OCI-LY1 (cell line): Measurements from ENCODE around the gene RRM2.

Source experiments
- H2AFZ ChIP-seq: fragments of 200-600 bp; sonication (generic), shearing (Covaris generic); 2 replicates; pipeline ENCODE4 v1.6.0; 2014; ENCODE audit warnings: antibody characterized with exemption, mild to moderate bottlenecking, low read length
- H3F3A ChIP-seq: fragments of 200-600 bp; sonication (generic), shearing (Covaris generic); 2 replicates; pipeline ENCODE4 v1.6.0; 2014; ENCODE audit warnings: mild to moderate bottlenecking, antibody characterized with exemption, low read length, moderate library complexity; ENCODE audit not compliant: insufficient read depth
- H3K27ac ChIP-seq: fragments of 200-600 bp; sonication (generic); 2 replicates; pipeline ENCODE4 v1.5.1; 2014; ENCODE audit warnings: low read length, mixed run types, mild to moderate bottlenecking, low read depth; ENCODE audit not compliant: poor library complexity, severe bottlenecking
- H3K27me3 ChIP-seq: fragments of 200-600 bp; sonication (generic); 2 replicates; pipeline ENCODE4 v1.6.0; 2014; ENCODE audit warnings: antibody characterized with exemption, mild to moderate bottlenecking, low read length, moderate library complexity; ENCODE audit not compliant: insufficient read depth
- H3K36me3 ChIP-seq: fragments of 200-600 bp; sonication (generic); 2 replicates; pipeline ENCODE4 v1.6.1; 2014; ENCODE audit warnings: mild to moderate bottlenecking, antibody characterized with exemption, low read length, moderate library complexity, mixed read lengths; ENCODE audit not compliant: insufficient read depth
- H3K4me1 ChIP-seq: fragments of 200-600 bp; sonication (generic); 2 replicates; pipeline ENCODE4 v1.5.1; 2014; ENCODE audit warnings: mild to moderate bottlenecking, low read length, moderate library complexity; ENCODE audit not compliant: insufficient read depth, severe bottlenecking
- H3K4me2 ChIP-seq: fragments of 200-600 bp; sonication (generic), shearing (Covaris generic); 2 replicates; pipeline ENCODE4 v1.6.1; 2014; ENCODE audit warnings: low read length
- H3K4me3 ChIP-seq: fragments of 200-600 bp; sonication (generic); 2 replicates; pipeline ENCODE4 v1.5.1; 2014; ENCODE audit warnings: low read length, low read depth, mild to moderate bottlenecking, mixed read lengths; ENCODE audit not compliant: poor library complexity, severe bottlenecking
- H3K79me2 ChIP-seq: fragments of 200-600 bp; shearing (Covaris generic); 2 replicates; pipeline ENCODE4 v1.6.1; 2016; ENCODE audit warnings: mixed run types, low read length, mixed read lengths; ENCODE audit not compliant: insufficient read depth
- H3K9ac ChIP-seq: fragments of 200-600 bp; sonication (generic), shearing (Covaris generic); 2 replicates; pipeline ENCODE4 v1.6.1; 2014; ENCODE audit warnings: mild to moderate bottlenecking, low read length, mixed read lengths
- H3K9me2 ChIP-seq: fragments of 200-600 bp; sonication (generic), shearing (Covaris generic); 2 replicates; pipeline ENCODE4 v1.6.1; 2014; ENCODE audit warnings: low read depth, mild to moderate bottlenecking, low read length, mixed read lengths
- H3K9me3 ChIP-seq: fragments of 200-600 bp; shearing (Covaris generic); 2 replicates; pipeline ENCODE4 v1.6.1; 2014; ENCODE audit warnings: low read length, mixed read lengths
- H4K20me1 ChIP-seq: fragments of 200-600 bp; sonication (generic), shearing (Covaris generic); 2 replicates; pipeline ENCODE4 v1.6.0; 2016; ENCODE audit warnings: mild to moderate bottlenecking, low read length; ENCODE audit not compliant: insufficient read depth
- CTCF ChIP-seq: fragments of 200-600 bp; sonication (generic), shearing (Covaris generic); IDR thresholded peaks from 2 replicates; pipeline ENCODE4 v1.5.1; 2017; ENCODE audit warnings: mild to moderate bottlenecking, antibody characterized with exemption, low read length, moderate library complexity, mixed read lengths
- EZH2 ChIP-seq: fragments of 200-600 bp; sonication (generic), shearing (Covaris generic); IDR thresholded peaks from 2 replicates; pipeline ENCODE4 v1.8.0; 2017; ENCODE audit warnings: borderline replicate concordance, mixed run types, mild to moderate bottlenecking, antibody characterized with exemption, low read length, moderate library complexity, mixed read lengths

The RRM2 gene

DNA sequence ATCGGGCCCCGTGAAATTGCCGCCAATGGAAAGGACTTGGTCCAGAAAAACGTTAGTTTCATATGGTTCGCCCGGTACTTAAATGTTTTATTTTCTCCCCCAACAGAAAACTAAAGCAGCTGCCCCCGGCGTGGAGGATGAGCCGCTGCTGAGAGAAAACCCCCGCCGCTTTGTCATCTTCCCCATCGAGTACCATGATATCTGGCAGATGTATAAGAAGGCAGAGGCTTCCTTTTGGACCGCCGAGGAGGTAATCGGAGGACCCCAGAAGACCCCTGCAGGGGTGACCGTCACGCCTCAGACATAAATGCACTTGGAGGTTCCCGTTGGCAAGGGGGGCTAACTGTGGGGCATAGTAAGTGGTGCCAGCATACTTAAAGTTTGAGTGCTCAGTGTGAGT, 742 bp downstream of the RRM2 start:
- Histone ChIP-seq H3K4me1 (peaks cover 55% of the 10 kb centered on the region), H3K4me2 (peak overlapping the region; percentile 94), H2AFZ (no peak overlapping the region), H3K79me2 (peaks cover 40% of the 10 kb centered on the region), H3K9ac (peak overlapping the region; percentile 96), H3K9me2 (no peaks in the 10 kb centered on the region), H3K27me3 (no peaks in the 10 kb centered on the region), H3K4me3 (peak overlapping the region; percentile 94), H3F3A (no peaks in the 10 kb centered on the region), H3K9me3 (no peaks in the 10 kb centered on the region), H3K27ac (peak overlapping the region; percentile 89), H3K36me3 (peaks cover 61% of the 10 kb centered on the region), H4K20me1 (no peaks in the 10 kb centered on the region)
- TF ChIP-seq CTCF, result no peak
- no peak for TF ChIP-seq EZH2

DNA sequence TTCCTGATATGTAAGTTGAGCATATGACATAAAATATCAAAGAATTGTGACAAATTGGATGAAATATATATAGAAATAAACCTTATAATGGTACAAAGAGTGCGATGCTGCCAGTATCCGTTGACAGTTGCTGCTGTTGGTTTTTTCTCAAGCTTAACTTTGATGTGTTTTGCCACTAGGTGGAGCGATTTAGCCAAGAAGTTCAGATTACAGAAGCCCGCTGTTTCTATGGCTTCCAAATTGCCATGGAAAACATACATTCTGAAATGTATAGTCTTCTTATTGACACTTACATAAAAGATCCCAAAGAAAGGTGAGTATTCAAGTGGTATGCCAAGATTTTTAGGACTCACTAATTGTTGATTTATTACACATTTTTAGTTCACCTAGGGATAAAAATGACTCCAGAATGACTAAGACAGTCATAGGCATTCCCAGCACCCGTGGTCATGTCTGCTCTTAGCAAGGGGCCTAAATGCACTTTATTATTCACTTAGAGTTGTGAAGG, 2.1 kb downstream of the RRM2 start:
- Histone ChIP-seq H3K9ac (peak overlapping the region; percentile 96), H3K4me3 (peak overlapping the region; percentile 94), H3K27ac (peak overlapping the region; percentile 89), H4K20me1 (no peaks in the 10 kb centered on the region), H3K27me3 (no peaks in the 10 kb centered on the region), H3K4me1 (peaks cover 63% of the 10 kb centered on the region), H3K9me3 (no peaks in the 10 kb centered on the region), H3K4me2 (peak overlapping the region; percentile 94), H3F3A (no peaks in the 10 kb centered on the region), H2AFZ (no peak overlapping the region), H3K9me2 (no peaks in the 10 kb centered on the region), H3K79me2 (peaks cover 40% of the 10 kb centered on the region), H3K36me3 (peaks cover 74% of the 10 kb centered on the region)
- TF ChIP-seq EZH2 (no peak), CTCF (peak; percentile 65)

DNA sequence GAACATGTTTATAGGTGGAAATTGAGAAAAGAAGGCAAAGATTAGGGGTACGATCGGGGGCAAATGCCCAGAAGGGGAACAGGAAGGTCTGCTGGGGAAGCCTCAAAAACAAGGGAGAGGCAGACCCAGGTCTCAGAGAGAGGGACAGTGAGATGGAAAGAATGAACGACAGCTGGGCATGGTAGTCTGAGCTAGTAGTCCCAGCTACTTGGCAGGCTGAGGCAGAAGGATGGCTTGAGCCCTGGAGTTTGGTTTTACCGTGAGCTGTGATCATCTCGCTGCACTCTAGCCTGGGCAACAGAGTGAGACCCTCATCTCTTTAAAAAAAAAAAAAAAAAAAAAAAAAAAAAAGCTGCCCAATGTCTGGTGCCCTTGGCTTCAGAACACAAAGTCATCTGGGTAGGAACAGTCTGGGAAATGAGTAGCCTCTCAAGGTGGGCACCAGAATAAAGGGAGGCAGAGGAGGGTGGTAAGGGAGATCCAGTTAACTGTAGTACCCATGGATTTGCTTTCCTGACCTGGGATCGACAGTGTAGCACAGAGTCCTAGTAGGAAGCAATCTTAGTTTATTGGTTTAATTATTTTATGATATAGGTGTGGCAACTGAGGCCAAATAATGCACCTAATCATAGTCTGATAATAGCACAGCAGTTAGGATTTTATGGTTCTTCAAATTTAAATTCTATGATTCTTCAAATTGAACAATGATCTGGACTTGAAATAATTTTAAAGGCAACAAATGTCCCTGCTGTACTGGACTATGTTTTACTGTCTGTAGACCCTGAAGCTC, 3.5 kb downstream of the RRM2 start:
- Histone ChIP-seq H3K4me1 (peaks cover 66% of the 10 kb centered on the region), H3K9me2 (no peaks in the 10 kb centered on the region), H3K4me2 (peak overlapping the region; percentile 94), H3F3A (no peaks in the 10 kb centered on the region), H3K36me3 (peaks cover 88% of the 10 kb centered on the region), H3K9me3 (no peaks in the 10 kb centered on the region), H3K9ac (peak overlapping the region; percentile 9; the same call in 1 of the 2 replicates), H3K4me3 (peak overlapping the region; percentile 94), H2AFZ (no peak overlapping the region), H3K27ac (no peak overlapping the region), H3K27me3 (no peaks in the 10 kb centered on the region), H4K20me1 (no peaks in the 10 kb centered on the region), H3K79me2 (peaks cover 36% of the 10 kb centered on the region)
- TF ChIP-seq EZH2 (no peak), CTCF (no peak)
